RCC 7860 (cell line): ENCODE data around the gene CKLF.
A peak's percentile ranks its signal among the peaks of the same experiment; 100 is the strongest.
"Not testable (repeated sequence)": the region's sequence is repeated elsewhere in the genome, so short reads cannot be mapped to it uniquely, and the experiment has no call there.

Experiments used
- DNase-seq: peaks from one replicate; pipeline ENCODE4 v3.0.0-alpha.2; 2015; ENCODE audit warnings: low spot score
- FAIRE-seq: peaks from 2 replicates; lab custom pipeline; 2012; peaks lifted over from hg19 to GRCh38; lab: Jason Lieb, UNC

Gene CKLF

GRCh38 chr16:66566051-66566901, 13.9 kb downstream of the CKLF start, which contains the start of gene CMTM1:
Gene CMTM1, plus strand, starts transcription at chr16:66566439. Its CDS starts 75 bp downstream, at chr16:66566514.
- no peak for FAIRE-seq
- no peak for DNase-seq

DNA sequence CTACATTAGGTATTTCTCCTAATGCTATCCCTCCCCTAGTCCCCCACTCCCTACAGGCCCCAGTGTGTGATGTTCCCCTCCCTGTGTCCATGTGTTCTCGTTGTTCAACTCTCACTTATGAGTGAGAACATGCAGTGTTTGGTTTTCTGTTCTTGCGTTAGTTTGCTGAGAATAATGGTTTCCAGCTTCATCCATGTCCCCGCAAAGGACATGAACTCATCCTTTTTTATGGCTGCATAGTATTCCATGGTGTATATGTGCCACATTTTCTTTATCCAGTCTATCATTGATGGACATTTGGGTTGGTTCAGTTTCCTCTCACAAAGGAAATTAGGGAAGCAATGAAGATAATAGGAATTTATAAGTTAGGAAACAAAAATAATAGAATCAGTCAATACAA, 14.9 kb downstream of the CKLF start:
- FAIRE-seq, DNase-seq: not testable (repeated sequence)

GRCh38 chr16:66568355-66568754, 16.0 kb downstream of the CKLF start:
- DNase-seq (no peak), FAIRE-seq (no peak)

GRCh38 chr16:66569131-66569530, 16.8 kb downstream of the CKLF start:
- DNase-seq (no peak), FAIRE-seq (peak; percentile 44)

GRCh38 chr16:66569827-66570405, 17.5 kb downstream of the CKLF start:
- FAIRE-seq = peak; percentile 40
- DNase-seq = no peak

- DNase-seq (no peak), FAIRE-seq (no peak)
These were observed 20.0 kb downstream of the CKLF start for GRCh38 chr16:66572356-66572755.

GRCh38 chr16:66574081-66574480, 21.7 kb downstream of the CKLF start:
- DNase-seq (no peak), FAIRE-seq (no peak)

- DNase-seq = no peak
- FAIRE-seq = no peak
These were observed 22.2 kb downstream of the CKLF start for GRCh38 chr16:66574531-66574930.

- DNase-seq = no peak
- no peak for FAIRE-seq
These were observed 22.7 kb downstream of the CKLF start for GRCh38 chr16:66575060-66575459.

DNA sequence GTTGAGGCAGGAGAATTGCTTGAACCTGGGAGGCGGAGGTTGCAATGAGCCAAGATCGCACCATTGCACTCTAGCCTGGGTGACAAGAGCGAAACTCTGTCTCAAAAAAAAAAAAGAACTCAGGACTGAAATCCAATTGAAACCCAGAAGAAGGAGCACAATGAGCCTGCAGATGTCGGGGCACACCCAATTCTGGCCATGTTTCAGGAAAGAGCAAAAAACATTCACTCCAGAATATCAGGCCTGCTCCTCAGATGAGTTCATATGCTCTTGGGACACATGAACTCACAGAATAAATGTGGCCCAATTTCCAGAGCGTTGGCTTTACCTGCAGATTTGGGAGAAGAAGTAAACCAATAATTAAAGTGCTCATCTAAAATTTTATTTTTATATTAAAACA, 23.9 kb downstream of the CKLF start:
- no peak for FAIRE-seq
- DNase-seq = no peak

DNA sequence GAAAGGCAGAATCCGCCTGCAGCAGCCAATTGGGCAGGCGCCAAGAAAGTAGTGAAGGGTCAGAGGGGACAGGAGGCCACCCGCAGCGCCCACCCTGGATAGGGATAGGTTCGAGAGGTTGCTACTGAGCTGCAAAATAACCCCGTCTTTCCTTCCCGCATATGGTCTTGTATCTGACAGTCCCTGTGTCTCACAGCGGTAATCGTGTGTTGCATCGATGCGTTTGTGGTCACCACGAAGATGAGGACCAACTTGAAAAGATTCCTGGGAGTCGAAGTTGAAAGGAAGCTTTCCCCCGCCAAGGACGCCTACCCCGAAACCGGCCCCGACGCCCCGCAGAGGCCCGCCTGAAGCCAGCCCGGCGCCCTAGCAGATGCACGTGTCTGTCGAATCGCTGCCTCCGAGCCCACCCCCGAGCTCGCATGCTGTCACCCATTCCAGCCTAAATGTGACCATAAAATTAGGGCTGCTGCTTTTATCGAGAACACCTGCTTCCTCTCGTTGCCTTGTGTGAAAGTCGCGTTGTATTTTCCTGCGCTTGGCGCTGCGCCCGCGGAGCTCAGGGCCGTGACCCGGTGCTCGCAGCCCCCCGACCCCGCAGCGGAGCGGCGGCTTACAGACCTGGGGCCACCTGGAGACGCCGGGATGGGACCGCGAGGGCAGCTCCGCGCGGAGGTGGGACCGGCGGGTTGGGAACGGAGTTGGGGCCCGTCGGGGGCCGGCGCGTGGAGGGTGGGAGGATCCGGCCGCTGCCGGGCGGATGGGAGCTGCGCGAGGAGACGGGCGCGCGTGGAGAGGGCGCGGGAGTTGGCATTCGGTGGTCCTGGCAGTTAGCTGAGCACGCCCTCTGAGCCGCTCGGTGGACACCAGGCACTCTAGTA, 26.5 kb downstream of the CKLF start, which contains the start of gene CMTM2:
Gene CMTM2, plus strand, starts transcription at position 813 of the 881 bp plus-strand sequence. CDS start 145 bp downstream, outside the sequence.
- FAIRE-seq (no peak), DNase-seq (no peak)

GRCh38 chr16:66580605-66581209, 28.3 kb downstream of the CKLF start:
- FAIRE-seq = no peak
- no peak for DNase-seq

- DNase-seq = no peak
- no peak for FAIRE-seq
These were observed 29.0 kb downstream of the CKLF start for GRCh38 chr16:66581246-66581952.

DNA sequence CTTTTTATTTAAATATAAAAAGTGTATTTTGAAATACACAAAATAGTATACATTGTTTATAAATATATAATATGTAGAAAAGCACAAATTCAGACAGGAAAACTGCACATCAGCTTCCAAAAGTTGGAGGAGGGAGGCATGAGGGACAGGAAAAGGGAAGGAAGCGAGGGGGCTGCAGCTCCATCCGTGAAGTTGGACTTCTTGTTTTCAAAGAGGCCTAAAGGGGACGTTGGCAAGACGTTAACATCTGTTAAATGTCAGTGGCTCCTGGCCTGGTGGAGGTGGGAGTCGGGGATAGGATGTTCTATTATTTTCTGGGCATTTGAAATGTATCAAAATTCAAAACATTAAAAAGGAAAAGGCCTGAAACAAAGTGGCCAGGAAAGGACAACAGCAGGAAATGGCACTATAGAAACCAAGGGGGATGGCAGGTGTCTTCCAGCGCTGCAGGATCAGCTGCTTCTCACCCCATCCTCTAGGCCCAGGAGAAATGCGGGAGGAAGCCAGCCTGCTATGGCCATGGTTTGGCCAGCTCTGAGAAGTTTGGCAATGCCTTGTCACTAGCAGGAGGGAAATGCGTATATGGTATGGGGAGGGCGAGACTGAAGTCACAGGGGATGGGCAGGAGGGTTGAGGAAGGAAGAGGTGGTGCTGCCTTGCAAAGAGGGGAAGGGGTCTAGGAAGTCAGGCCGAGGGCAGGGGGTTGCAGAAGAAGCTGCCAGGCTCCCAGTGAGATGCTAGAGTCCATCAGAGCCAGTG, 33.3 kb downstream of the CKLF start:
- FAIRE-seq = no peak
- DNase-seq = no peak

- FAIRE-seq (no peak), DNase-seq (no peak)
These were observed 35.7 kb downstream of the CKLF start for GRCh38 chr16:66587881-66588600.

DNA sequence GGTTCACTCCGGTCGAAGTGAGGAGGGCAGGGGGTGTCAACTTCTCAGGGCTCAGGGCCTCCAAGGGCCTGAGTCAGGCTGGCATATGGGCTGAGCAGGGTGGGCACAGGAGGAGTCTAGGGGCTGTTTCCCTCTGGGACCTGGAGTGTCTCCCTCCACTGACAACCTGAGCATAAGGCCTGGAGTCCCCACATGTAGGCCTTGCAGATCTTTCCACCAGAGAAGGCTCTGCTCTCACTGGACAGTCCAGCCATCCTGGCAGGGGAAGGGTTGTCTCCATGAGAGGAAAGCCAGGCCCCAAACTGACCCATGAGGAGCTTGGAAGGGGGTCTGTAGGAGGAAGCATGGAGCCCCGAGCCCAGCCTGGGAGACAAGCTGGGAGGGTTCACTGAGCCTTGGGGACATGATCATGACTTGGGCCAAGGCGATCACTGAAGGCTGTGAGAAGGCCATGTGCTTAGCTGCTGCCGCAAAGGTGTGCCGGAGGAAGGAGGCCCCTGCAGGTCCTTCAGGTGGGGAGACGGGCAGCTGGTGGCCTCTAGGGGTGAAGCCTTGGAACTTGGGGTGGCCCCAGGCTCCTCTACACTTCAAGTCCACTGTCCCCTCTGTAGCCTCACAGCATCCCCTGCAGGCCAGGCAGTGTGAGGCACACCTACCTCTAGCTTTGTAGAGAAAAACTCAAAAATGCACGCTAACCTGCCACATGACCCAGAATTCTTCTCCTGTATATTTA, 36.8 kb downstream of the CKLF start:
- no peak for DNase-seq
- no peak for FAIRE-seq

DNA sequence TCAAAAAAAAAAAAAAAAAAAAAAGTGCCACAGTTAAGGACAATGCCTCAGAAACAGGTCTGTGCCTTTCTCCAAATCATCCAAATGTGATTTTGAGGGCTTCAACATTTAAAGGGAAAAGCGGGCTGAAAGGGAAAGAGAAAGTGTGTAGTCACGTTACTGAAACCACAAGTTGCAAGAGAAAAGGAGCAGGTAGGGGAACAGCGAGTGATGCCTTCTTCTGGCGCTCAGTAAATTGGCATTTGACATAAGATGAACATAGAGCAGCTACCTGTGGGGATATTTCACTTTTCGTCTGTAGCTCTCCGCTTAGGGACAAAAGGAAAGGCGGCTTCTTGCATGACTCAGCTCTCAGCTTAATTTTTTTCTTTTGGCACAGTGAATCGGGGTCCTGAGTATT, 37.9 kb downstream of the CKLF start:
- FAIRE-seq (no peak), DNase-seq (no peak)

DNA sequence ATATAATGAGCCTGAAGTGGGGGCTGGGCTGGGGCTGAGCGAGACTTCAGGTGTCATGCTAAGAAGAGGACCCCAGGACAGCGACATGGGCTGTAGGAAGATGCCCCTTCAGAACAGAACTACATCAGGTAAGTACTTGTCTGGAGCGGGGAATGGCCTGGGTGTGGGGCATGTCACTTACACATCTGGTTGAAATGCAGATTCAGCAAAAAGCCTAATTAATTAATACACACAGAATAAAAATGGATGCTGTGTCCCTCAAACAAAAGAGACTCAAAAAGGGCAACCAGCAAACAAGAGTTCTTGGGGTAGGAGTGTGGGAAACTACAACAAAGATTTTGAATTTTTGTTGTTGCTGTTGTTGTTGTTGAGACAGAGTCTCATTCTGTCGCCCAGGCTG, 38.6 kb downstream of the CKLF start:
- no peak for FAIRE-seq
- DNase-seq = no peak
